ENCODE data around the gene TACSTD2.
"Not testable (repeated sequence)": the region's sequence is repeated elsewhere in the genome, so short reads cannot be mapped to it uniquely, and the experiment has no call there.

The TACSTD2 gene, protein sequence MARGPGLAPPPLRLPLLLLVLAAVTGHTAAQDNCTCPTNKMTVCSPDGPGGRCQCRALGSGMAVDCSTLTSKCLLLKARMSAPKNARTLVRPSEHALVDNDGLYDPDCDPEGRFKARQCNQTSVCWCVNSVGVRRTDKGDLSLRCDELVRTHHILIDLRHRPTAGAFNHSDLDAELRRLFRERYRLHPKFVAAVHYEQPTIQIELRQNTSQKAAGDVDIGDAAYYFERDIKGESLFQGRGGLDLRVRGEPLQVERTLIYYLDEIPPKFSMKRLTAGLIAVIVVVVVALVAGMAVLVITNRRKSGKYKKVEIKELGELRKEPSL

GRCh38 chr1:58576727-58577653, at the start of gene TACSTD2:
TACSTD2 (minus strand) TSS chr1:58577252; CDS start chr1:58577156, 96 bp downstream.
- H3K4me1 ChIP-seq (ENCODE audit: control insufficient read depth, insufficient read depth, low read length), result no peaks in the 10 kb centered on the region
- no peaks in the 10 kb centered on the region for H3K9me3 ChIP-seq (ENCODE audit: control insufficient read depth, insufficient read depth, low read depth, low read length)
- H3K4me3 ChIP-seq (ENCODE audit: low read depth, low read length), result peak within 1 kb of the TSS; percentile 1; the same call in 1 of the 2 replicates
- no peaks in the 10 kb centered on the region for H3K36me3 ChIP-seq (ENCODE audit: control insufficient read depth in 2 of 2, insufficient read depth in 1 of 2, low read length in 2 of 2)
- ChIA-PET CTCF (no interaction called here), POLR2A (no interaction called here)
- no peak within 1 kb of the TSS for H3K27ac ChIP-seq (ENCODE audit: extremely low read depth, low read depth, low read length)
- TF ChIP-seq ZNF214 (tag by site-specific recombination; IDR thresholded peaks at IDR 0.05; ENCODE audit: borderline replicate concordance) (no peak), SCRT1 (tag by site-specific recombination; IDR thresholded peaks at IDR 0.05; ENCODE audit: borderline replicate concordance) (no peak), ZNF501 (tag by site-specific recombination; IDR thresholded peaks at IDR 0.05) (no peak), ZSCAN5A (tag by site-specific recombination; IDR thresholded peaks at IDR 0.05) (no peak), SETDB1 (IDR thresholded peaks at IDR 0.05; ENCODE audit: insufficient read length, low read length) (no peak), BCL11B (tag by site-specific recombination; IDR thresholded peaks at IDR 0.05; ENCODE audit: low read depth) (no peak), BCL11A (tag by site-specific recombination; IDR thresholded peaks at IDR 0.05; ENCODE audit: low read depth) (no peak), WT1 (tag by site-specific recombination; IDR thresholded peaks at IDR 0.05) (no peak), ZNF830 (tag by site-specific recombination; IDR thresholded peaks at IDR 0.05; ENCODE audit: low read depth) (no peak), MYNN (tag by site-specific recombination; IDR thresholded peaks at IDR 0.05; ENCODE audit: borderline replicate concordance) (no peak), ZBTB8A (tag by site-specific recombination; IDR thresholded peaks at IDR 0.05) (no peak), GLIS1 (tag by site-specific recombination; IDR thresholded peaks at IDR 0.05) (no peak), ZNF248 (tag by site-specific recombination; IDR thresholded peaks at IDR 0.05) (no peak), ZBTB1 (tag by site-specific recombination; IDR thresholded peaks at IDR 0.05) (no peak), ZNF623 (tag by site-specific recombination; IDR thresholded peaks at IDR 0.05) (no peak), ZNF626 (tag by site-specific recombination; IDR thresholded peaks at IDR 0.05) (no peak), ZBTB20 (tag by site-specific recombination; IDR thresholded peaks at IDR 0.05) (no peak)

- Histone ChIP-seq H3K9me3 (ENCODE audit: control insufficient read depth, insufficient read depth, low read depth, low read length) (no peaks in the 10 kb centered on the region), H3K27ac (ENCODE audit: extremely low read depth, low read depth, low read length) (no peak overlapping the region), H3K36me3 (ENCODE audit: control insufficient read depth in 2 of 2, insufficient read depth in 1 of 2, low read length in 2 of 2) (no peaks in the 10 kb centered on the region), H3K4me3 (ENCODE audit: low read depth, low read length) (no peak overlapping the region), H3K4me1 (ENCODE audit: control insufficient read depth, insufficient read depth, low read length) (no peaks in the 10 kb centered on the region)
- TF ChIP-seq ZNF10 (tag by site-specific recombination; IDR thresholded peaks at IDR 0.05) (peak; percentile 67; the same call in 1 of the 2 replicates), ZFP37 (tag by site-specific recombination; IDR thresholded peaks at IDR 0.05) (no peak), ZSCAN23 (tag by site-specific recombination; IDR thresholded peaks at IDR 0.05) (no peak), ZNF776 (tag by site-specific recombination; IDR thresholded peaks at IDR 0.05; ENCODE audit: borderline replicate concordance) (no peak), ZNF473 (tag by site-specific recombination; IDR thresholded peaks at IDR 0.05) (no peak), ZNF510 (tag by site-specific recombination; IDR thresholded peaks at IDR 0.05; ENCODE audit: insufficient replicate concordance) (no peak), ZEB2 (tag by site-specific recombination; IDR thresholded peaks at IDR 0.05) (no peak)
- TF ChIP-seq, protein P1, sequence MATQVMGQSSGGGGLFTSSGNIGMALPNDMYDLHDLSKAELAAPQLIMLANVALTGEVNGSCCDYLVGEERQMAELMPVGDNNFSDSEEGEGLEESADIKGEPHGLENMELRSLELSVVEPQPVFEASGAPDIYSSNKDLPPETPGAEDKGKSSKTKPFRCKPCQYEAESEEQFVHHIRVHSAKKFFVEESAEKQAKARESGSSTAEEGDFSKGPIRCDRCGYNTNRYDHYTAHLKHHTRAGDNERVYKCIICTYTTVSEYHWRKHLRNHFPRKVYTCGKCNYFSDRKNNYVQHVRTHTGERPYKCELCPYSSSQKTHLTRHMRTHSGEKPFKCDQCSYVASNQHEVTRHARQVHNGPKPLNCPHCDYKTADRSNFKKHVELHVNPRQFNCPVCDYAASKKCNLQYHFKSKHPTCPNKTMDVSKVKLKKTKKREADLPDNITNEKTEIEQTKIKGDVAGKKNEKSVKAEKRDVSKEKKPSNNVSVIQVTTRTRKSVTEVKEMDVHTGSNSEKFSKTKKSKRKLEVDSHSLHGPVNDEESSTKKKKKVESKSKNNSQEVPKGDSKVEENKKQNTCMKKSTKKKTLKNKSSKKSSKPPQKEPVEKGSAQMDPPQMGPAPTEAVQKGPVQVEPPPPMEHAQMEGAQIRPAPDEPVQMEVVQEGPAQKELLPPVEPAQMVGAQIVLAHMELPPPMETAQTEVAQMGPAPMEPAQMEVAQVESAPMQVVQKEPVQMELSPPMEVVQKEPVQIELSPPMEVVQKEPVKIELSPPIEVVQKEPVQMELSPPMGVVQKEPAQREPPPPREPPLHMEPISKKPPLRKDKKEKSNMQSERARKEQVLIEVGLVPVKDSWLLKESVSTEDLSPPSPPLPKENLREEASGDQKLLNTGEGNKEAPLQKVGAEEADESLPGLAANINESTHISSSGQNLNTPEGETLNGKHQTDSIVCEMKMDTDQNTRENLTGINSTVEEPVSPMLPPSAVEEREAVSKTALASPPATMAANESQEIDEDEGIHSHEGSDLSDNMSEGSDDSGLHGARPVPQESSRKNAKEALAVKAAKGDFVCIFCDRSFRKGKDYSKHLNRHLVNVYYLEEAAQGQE (tag by site-specific recombination; IDR thresholded peaks at IDR 0.05), result no peak
- ChIA-PET POLR2A (no interaction called here), CTCF (no interaction called here)
Observed at GRCh38 chr1:58626293-58626692, 49.2 kb upstream of the TACSTD2 start.

DNA sequence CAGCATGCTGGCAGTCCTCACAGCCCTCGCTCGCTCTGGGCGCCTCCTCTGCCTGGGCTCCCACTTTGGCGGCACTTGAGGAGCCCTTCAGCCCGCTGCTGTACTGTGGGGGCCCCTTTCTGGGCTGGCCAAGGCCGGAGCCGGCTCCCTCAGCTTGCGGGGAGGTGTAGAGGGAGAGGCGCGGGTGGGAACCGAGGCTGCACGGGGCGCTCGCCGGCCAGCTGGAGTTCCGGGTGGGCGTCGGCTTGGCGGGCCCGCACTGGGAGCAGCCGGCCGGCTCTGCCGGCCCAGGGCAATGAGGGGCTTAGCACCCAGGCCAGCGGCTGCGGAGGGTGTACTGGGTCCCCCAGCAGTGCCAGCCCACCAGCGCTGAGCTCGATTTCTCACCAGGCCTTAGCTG, 46.2 kb upstream of the TACSTD2 start:
- H3K27ac ChIP-seq (ENCODE audit: extremely low read depth, low read depth, low read length); H3K4me1 ChIP-seq (ENCODE audit: control insufficient read depth, insufficient read depth, low read length); H3K9me3 ChIP-seq (ENCODE audit: control insufficient read depth, insufficient read depth, low read depth, low read length); H3K4me3 ChIP-seq (ENCODE audit: low read depth, low read length); CTCF ChIA-PET; H3K36me3 ChIP-seq (ENCODE audit: control insufficient read depth in 2 of 2, insufficient read depth in 1 of 2, low read length in 2 of 2); POLR2A ChIA-PET: not testable (repeated sequence)
